ENCODE data around the gene EPAS1. TPM values are rescaled to one million over a fixed set of nuclear protein-coding genes. Genes with fewer than 3 reads are reported as not detected.

Gene EPAS1
- total and polyA plus RNA-seq, 4 donors: 26.2 to 193 (median 61.1) TPM

- H3K36me3 ChIP-seq (ENCODE audit: control insufficient read depth in 4 of 4, insufficient read depth in 3 of 4, low read depth in 1 of 4, low read length in 3 of 4): no peaks in the 10 kb centered on the region
- no peaks in the 10 kb centered on the region for H3K27me3 ChIP-seq (ENCODE audit: control insufficient read depth in 4 of 4, insufficient read depth in 4 of 4, low read length in 3 of 4)
- no peaks in the 10 kb centered on the region for H3K9me3 ChIP-seq (ENCODE audit: control insufficient read depth in 4 of 4, low read length in 3 of 4)
- no peak for DNase-seq (ENCODE audit: low spot score)
- TF ChIP-seq REST (IDR thresholded peaks at IDR 0.05): peak; percentile 48
- peak in 1 of 2 donors; percentile 39 for TF ChIP-seq RAD21 (IDR thresholded peaks at IDR 0.05)
- TF ChIP-seq EGR1 (IDR thresholded peaks at IDR 0.05; ENCODE audit: low read depth in 2 of 2): no peak
- TF ChIP-seq, protein P1, sequence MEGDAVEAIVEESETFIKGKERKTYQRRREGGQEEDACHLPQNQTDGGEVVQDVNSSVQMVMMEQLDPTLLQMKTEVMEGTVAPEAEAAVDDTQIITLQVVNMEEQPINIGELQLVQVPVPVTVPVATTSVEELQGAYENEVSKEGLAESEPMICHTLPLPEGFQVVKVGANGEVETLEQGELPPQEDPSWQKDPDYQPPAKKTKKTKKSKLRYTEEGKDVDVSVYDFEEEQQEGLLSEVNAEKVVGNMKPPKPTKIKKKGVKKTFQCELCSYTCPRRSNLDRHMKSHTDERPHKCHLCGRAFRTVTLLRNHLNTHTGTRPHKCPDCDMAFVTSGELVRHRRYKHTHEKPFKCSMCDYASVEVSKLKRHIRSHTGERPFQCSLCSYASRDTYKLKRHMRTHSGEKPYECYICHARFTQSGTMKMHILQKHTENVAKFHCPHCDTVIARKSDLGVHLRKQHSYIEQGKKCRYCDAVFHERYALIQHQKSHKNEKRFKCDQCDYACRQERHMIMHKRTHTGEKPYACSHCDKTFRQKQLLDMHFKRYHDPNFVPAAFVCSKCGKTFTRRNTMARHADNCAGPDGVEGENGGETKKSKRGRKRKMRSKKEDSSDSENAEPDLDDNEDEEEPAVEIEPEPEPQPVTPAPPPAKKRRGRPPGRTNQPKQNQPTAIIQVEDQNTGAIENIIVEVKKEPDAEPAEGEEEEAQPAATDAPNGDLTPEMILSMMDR (IDR thresholded peaks at IDR 0.05; ENCODE audit: low read depth, low read length, missing input control): peak; percentile 26
- H3K27ac ChIP-seq (ENCODE audit: low read depth in 1 of 2, low read length in 2 of 2): peak overlapping the region; percentile 81 to 82
- H3K4me1 ChIP-seq (ENCODE audit: control insufficient read depth in 4 of 4, insufficient read depth in 4 of 4, low read length in 3 of 4): peaks cover 34 to 93% (median 90%) of the 10 kb centered on the region in 4 donors
- 83% methylated on average over 4 of the region's 4 CpGs for WGBS
- H3K4me3 ChIP-seq (ENCODE audit: low read depth in 1 of 3, low read length in 3 of 3): no peak overlapping the region
- H3K9ac ChIP-seq (ENCODE audit: low read depth in 1 of 2, low read length in 2 of 2): no peak overlapping the region
These were observed 36.7 kb downstream of the EPAS1 start for GRCh38 chr2:46333912-46334311.

DNA sequence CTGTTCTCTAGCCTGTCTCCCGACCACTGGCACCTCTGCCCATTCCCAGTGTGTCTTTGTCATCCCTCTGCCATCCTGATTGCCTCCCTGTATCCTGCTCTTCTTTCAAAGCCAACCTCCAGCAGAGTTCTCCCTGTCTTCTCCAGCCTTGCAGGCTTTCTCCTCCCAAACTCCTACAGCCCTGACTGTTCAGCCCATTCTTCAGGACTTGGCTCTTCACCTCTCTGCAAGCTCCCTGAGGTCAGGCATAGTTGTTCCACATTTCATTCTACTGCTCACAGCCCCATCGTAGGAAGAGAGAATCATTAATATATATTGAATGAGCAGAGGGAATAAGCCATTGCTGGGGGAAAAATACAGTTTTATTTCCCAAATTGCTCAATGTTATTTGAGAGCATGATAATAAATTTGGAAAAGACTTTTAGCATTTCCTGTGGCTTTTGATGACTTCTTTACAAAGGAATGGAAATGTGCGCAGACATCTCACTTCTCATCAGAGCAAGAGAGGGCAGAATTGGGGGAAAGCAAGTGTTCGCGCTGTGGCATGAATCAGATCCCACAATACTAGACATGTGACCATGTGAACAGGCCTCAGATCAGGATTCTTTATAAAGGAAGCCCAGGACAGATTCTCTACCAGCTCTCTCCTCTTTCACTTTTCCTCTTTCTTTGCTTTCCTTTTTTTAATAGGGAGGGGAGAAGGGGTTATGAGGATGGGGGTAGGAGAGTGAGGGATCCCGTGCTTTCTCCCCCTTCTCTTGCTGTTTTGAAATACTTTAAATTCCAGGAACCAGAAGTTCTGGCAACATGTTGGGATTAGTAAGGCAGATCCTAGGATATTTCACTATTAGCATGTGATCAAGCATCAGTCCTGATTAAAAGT, 37.4 kb downstream of the EPAS1 start:
- Histone ChIP-seq H3K4me3 (ENCODE audit: low read depth in 1 of 3, low read length in 3 of 3) (no peak overlapping the region), H3K27me3 (ENCODE audit: control insufficient read depth in 4 of 4, insufficient read depth in 4 of 4, low read length in 3 of 4) (no peaks in the 10 kb centered on the region), H3K9me3 (ENCODE audit: control insufficient read depth in 4 of 4, low read length in 3 of 4) (no peaks in the 10 kb centered on the region), H3K36me3 (ENCODE audit: control insufficient read depth in 4 of 4, insufficient read depth in 3 of 4, low read depth in 1 of 4, low read length in 3 of 4) (no peaks in the 10 kb centered on the region), H3K4me1 (ENCODE audit: control insufficient read depth in 4 of 4, insufficient read depth in 4 of 4, low read length in 3 of 4) (peaks cover 30 to 100% (median 87%) of the 10 kb centered on the region in 4 donors), H3K27ac (ENCODE audit: low read depth in 1 of 2, low read length in 2 of 2) (peak overlapping the region; percentile 81 to 82), H3K9ac (ENCODE audit: low read depth in 1 of 2, low read length in 2 of 2) (peak overlapping the region in 1 of 2 donors; percentile 57)
- WGBS: 47% methylated on average over 6 of the region's 6 CpGs
- TF ChIP-seq, protein P2, sequence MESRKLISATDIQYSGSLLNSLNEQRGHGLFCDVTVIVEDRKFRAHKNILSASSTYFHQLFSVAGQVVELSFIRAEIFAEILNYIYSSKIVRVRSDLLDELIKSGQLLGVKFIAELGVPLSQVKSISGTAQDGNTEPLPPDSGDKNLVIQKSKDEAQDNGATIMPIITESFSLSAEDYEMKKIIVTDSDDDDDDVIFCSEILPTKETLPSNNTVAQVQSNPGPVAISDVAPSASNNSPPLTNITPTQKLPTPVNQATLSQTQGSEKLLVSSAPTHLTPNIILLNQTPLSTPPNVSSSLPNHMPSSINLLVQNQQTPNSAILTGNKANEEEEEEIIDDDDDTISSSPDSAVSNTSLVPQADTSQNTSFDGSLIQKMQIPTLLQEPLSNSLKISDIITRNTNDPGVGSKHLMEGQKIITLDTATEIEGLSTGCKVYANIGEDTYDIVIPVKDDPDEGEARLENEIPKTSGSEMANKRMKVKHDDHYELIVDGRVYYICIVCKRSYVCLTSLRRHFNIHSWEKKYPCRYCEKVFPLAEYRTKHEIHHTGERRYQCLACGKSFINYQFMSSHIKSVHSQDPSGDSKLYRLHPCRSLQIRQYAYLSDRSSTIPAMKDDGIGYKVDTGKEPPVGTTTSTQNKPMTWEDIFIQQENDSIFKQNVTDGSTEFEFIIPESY (IDR thresholded peaks at IDR 0.05): no peak
- TF ChIP-seq HNF4G (IDR thresholded peaks at IDR 0.05): no peak
- TF ChIP-seq YY1 (IDR thresholded peaks at IDR 0.05): peak; percentile 4
- TF ChIP-seq JUND (IDR thresholded peaks at IDR 0.05): peak in 1 of 2 donors; percentile 12
- TF ChIP-seq TAF1 (conservative IDR thresholded peaks at IDR 0.05): no peak
- TF ChIP-seq RXRA (IDR thresholded peaks at IDR 0.05): no peak
- no peak for TF ChIP-seq FOXA2 (IDR thresholded peaks at IDR 0.05)
- no peak for TF ChIP-seq RAD21 (IDR thresholded peaks at IDR 0.05)
- no peak for DNase-seq (ENCODE audit: low spot score)

Data from liver (tissue), 9 donors.